ENCODE data around the gene PPP1R15B.

PPP1R15B gene

DNA sequence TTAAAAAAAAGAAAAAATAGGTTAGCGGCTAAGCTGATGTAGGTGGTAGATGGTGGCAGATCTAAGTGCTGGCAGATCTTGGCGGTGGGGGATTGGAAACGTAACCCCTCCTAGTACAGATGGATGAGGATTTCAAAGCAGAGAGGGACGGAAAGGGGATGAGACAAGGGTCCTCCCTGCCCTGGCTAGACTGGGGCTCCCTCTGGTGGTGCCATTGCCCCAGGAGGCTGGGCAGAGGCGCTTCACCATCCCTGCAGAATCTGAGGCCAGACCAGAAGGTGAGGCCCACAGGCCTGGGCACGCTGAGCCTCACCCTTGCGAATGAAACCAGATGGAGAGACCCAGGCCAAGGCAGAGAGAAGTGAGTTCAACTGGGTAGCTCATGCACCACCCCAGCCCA lies 44.9 kb downstream of the PPP1R15B start:
- DNase-seq (ENCODE audit: low spot score) = no peak

DNA sequence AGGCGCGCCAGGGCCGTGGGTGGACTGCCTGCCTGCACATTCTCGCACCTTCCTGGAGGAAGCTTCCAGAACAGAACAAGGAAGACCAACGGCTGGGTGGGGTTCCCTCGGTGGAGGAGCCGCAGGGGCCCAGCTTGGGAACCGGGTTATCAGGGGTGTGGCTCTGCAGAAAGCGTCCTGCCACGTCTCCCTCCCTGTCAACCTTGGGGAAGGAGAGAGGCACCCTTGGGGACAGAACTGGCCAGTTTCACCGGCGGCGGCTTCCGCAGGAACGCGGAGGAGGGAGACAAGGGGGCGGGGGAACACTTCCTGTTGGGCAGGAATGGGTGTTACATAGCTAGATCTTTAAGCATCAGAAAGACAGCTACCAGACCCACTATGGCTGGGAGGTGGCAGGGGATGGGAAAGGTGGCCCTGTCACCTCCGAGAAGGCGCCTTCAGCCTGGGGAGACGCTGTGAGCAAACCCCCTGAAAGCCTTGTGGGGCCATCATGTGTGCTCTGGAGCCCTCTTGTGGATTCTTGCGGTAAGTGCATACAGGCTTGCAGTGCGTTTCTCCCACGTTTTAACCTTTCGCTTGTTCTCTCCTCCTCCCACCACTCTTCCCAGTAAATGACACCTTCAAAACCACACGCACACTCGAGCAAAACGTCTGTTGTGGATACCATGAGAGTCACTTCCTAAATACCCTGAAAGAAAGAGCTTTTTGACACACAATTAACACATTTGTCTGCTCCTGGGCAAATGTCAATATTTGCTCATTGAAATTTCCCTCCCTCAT lies 48.1 kb downstream of the PPP1R15B start:
- DNase-seq (ENCODE audit: low spot score) = peak; percentile 79

DNA sequence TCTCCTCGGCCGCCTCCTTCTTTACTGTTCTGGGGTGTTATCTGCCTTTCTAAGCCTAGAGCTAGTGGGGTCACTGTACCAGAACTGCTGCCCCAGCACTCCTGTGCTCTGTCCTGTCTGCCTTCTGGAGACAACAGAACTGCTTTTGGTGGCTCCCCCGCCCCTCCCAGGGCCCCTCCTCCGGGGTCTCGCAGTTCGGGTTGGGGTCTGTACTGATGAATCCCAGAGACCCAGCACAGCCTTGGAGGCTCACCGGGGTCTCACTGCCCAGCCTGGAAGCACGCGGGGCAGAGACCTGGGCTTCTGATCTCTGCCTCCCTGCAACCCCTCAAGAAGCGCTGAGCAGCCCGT lies 48.7 kb downstream of the PPP1R15B start:
- no peak for DNase-seq (ENCODE audit: low spot score)

DNA sequence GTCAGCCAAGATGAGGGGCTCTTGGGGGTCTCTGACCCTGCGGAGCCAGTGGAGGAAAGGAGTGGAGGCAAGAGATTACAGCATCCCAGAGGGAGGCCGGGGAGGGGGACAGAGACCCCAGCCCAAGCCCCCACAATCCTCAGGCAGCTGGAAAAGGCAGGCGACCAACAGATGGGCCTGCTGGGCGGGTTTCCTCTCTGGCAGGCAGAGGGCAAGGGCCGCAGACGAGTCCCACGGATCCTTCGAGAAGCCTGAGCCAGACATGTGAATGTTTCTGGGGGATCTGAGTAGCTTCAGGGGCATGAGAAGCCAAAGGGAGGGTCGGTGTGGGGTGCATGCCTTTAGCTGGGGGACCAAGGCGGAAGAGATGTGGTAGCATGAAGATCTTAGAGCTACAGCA lies 49.8 kb downstream of the PPP1R15B start:
- DNase-seq (ENCODE audit: low spot score) = no peak

DNA sequence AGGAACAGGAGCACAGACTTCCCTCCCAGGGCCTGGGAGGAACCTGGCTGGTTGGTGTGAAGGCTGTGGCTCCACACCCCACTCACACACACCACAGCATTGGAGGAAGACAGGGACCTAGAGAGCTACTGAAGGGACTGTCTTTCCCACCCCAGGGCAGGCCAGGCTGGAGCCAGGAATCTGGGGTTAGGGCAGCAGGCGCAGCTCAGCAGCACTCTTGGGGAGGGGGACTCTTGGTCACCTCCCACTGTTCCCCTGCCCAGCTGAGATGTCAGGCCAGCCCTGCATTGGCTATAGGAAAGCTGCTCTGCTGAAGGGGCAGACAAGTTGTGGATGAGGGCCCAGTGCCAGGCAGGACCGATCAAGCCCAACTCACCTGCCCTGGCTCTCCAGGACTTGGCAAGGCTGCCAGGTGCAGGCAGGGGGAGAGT lies 50.3 kb downstream of the PPP1R15B start:
- no peak for DNase-seq (ENCODE audit: low spot score)

DNA sequence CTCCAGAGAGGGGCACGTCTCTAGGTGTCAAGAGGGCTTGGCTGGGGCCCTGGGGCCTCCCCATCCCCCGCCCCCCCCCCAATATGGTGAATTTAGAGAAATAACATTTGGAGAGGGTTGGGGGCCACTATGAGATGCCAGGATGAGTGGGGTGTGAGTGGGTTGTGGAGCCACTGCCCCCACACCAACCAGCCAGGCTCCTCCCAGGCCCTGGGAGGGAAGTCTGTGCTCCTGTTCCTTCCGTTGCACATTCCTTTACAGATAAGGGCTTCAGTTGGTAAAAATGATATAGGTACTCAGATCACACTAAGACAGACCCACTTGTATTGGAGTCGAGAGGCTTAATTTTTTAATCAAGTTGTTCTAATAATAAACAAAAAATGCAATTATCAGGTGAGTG lies 51.3 kb downstream of the PPP1R15B start:
- DNase-seq (ENCODE audit: low spot score) = no peak

DNA sequence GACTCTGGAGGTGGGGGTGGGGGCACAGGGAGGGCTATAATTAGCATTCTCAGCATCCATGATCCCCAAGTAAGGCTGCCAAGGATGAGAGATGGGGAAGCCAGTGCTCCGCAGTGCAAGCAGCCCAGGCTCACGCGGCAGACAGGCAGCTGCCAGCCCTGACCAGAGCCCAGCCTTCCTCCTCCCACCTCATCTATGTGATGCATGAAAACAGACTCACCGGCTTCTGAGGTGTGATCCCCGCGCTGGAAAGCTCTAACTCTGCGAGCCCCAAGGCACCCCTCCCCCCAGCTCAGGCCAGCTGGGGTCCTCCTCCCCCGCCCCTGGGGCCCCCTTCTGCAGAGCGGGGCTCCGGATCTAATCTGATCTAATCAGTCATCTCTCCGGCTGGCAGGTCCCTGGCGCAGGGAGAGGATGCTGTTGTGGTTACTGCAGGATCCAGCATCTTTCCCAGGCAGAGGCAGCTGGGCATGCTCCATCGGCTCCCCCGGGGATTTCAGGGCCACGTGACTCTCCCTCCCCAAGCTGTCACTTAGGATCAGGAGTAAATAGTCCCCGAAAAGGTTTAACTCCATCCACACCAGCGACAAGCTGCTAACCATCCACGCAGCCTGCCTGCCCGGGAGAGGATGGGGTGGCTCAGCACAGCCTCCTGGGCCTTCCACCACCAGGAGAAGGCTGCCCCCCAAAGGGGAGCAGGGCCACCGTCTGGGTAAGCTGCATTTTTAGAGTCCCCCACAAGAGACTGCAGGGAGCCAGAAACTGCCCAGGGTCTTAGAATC lies 52.0 kb downstream of the PPP1R15B start, which contains the start of gene PLEKHA6:
Gene PLEKHA6, minus strand, starts transcription at position 456 of the 782 bp plus-strand sequence. CDS start 86,202 bp downstream, outside the sequence.
- no peak for DNase-seq (ENCODE audit: low spot score)

DNA sequence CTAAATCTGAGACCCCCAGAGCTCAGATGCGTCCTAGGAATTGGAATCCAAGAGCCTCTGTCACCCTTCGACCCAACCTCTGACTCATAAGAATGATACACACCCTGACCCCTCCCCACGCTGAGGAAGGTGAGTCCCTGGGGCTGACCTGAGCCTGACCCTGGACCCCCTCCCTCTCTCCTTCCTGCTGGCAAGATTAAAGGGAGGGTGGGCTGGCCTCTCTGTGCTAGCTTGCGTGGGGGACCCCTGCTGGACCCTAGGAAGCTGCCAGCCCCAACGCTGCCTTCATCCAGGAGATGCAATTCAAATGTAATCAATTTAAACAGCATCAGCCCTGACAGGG lies 52.5 kb downstream of the PPP1R15B start:
- no peak for DNase-seq (ENCODE audit: low spot score)

DNA sequence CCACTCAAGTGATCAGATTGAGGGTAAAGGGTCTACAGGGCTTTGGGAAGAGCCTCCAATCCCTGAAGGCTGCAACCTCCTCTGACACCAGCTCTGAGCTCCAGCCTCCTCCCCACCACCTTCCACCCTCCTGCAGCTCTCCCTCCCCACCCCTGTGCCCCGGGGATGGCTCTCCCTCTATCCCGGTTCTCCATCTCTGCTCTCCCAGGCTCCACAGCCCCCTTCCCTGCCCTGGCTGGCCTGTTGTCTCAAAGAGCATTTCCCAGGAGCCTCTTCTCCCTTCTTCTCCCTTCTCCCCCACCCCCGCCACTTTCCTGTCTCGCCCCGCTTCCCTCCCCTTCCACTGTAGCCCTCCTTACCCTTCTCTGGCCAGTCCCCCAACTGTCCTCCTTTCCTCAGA lies 53.0 kb downstream of the PPP1R15B start:
- DNase-seq (ENCODE audit: low spot score) = no peak

DNA sequence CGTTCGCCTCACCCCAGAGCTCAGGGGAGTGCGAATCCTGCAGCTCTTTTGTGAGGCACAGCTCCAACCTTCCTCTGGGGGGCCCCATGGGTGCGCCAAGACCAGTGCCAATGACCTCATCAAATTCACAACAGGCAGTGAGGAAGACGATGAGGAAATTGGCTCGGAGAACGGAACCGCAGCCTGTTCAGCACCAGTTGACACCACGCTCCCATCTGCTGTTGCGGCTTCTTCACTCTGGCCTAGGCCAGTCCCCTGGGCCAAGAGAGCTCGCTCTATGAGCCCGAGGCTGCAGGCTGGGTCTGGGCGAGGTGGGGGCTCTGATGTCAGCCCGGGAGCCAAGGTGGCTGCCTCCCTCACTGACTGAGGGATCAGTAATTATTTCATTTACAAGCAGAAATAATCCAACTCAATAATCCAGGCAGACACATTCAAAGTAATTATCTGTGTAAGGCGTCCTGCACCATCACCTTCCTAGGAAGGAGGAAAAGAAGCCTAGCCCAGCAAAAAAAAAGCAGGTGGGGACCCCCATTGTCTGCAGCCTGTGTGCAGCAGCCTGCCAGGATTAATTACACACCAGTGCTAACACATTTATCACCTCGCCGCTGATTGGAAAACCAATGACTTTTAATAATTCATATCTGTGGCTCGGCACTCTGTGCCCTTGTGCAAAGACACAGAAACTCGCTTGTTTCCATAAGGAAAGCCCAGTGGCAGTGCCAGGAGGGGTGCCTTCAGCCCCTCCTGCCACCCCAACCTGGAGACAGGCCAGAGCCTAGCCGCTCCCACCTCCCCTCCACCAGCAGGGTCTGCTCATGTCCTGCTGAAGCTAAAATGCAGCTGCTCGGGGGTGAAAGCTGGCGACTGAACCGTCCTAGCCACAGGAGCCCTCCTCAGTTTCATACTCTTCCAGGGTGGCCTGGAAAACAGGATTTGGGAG lies 53.8 kb downstream of the PPP1R15B start:
- DNase-seq (ENCODE audit: low spot score) = no peak

DNA sequence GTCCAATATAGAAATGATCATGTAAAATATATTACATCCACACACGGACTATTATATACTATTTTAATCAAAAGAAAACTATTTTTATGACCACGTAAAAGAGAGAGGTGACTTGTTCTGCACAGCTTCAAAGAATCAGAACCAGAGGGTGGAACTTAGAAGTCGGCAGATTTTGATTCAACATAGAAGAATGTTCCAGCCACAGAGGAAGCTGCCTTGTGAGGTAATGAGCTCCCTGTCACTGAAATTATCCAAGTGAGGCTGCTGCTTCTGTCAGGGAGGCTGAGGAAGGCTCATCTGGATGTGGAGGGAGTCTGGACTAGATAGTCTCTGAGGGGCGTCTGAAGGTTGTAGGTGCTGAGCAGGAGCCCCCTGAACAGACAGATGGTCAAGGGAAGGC lies 54.6 kb downstream of the PPP1R15B start:
- no peak for DNase-seq (ENCODE audit: low spot score)

DNA sequence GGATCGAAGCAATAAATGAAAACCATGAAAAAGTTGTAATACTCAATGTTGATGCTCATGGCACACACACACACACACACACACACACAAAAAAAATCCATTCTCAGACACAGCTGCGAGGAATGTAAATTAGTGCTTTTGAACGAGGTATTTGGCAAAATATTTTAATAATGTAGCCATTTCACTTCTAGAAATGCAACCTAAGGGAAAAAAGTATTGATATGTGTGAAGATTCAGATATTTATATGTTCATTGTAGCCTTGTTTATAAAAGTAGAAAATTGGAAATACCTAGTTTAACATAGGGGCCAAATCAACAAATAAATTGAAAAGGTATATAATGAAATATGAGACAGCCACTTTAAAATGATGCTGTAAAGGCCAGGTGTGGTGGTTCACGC lies 55.7 kb downstream of the PPP1R15B start:
- DNase-seq (ENCODE audit: low spot score) = no peak

DNA sequence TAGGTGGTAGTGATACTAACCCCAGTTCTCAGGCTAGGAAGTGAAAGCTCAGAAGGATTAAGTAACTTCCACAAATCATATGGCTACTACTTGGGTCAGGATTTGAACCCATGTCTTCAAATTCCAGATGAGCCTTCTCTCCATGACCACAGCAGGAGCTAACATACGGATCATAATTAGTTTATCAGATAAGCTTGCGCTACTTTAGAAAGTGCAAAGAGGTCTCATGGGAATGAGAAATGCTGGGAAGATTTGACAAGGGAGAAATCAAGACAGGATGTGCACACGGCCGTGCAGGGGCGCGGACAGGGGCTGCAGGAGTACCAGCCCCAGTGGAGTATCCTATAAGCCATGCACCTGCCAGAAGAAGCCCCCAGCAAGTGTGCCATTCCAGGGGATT lies 57.0 kb downstream of the PPP1R15B start:
- no peak for DNase-seq (ENCODE audit: low spot score)

Measured in COLO829 (cell line).